DND-41 (cell line): Measurements from ENCODE around the gene CATSPER3.

Experiments used
- ATAC-seq: fragments of 200-7000 bp; cut with Tn5 transposase; 3 replicates; pipeline ENCODE4 v1.9.1; 2021; ENCODE audit warnings: low read depth; ENCODE audit not compliant: insufficient read depth
- DNase-seq: peaks from one replicate; pipeline ENCODE4 v3.0.0-alpha.2; 2020
- H2AFZ ChIP-seq: 2 replicates; pipeline ENCODE4 v1.6.0; 2012; ENCODE audit warnings: low read depth, low read length
- H3K27ac ChIP-seq: 2 replicates; pipeline ENCODE4 v1.5.1; 2012; ENCODE audit warnings: low read length, inconsistent platforms
- H3K27me3 ChIP-seq: fragments of 200-600 bp; sonication (generic); 2 replicates; pipeline ENCODE4 v1.6.0; 2012; ENCODE audit warnings: low read length, mild to moderate bottlenecking, inconsistent platforms; ENCODE audit not compliant: insufficient read depth, poor library complexity
- H3K36me3 ChIP-seq: 2 replicates; pipeline ENCODE4 v1.5.1; 2012; ENCODE audit warnings: low read length, inconsistent platforms; ENCODE audit not compliant: insufficient read depth
- H3K4me1 ChIP-seq: 2 replicates; pipeline ENCODE4 v1.5.1; 2012; ENCODE audit warnings: mild to moderate bottlenecking, low read length; ENCODE audit not compliant: insufficient read depth
- H3K4me2 ChIP-seq: 2 replicates; pipeline ENCODE4 v1.6.0; 2012; ENCODE audit warnings: mild to moderate bottlenecking, moderate library complexity, low read length, inconsistent platforms; ENCODE audit not compliant: insufficient read depth
- H3K4me3 ChIP-seq, 2 experiments: fragments of 200-600 bp in 1 of 2; shearing (Covaris generic) in 1 of 2; 2 replicates each; pipeline ENCODE4 v1.5.1; 2012 to 2016; ENCODE audit warnings: inconsistent platforms in 2 of 2, low read length in 2 of 2, mild to moderate bottlenecking in 2 of 2, low read depth in 1 of 2, moderate library complexity in 1 of 2
- H3K79me2 ChIP-seq: 2 replicates; pipeline ENCODE4 v1.6.0; 2012; ENCODE audit warnings: low read length, inconsistent platforms; ENCODE audit not compliant: insufficient read depth
- H3K9ac ChIP-seq: 2 replicates; pipeline ENCODE4 v1.6.0; 2012; ENCODE audit warnings: low read depth, mild to moderate bottlenecking, inconsistent platforms, low read length, moderate library complexity
- H3K9me3 ChIP-seq: 2 replicates; pipeline ENCODE4 v1.5.1; 2012; ENCODE audit warnings: low read length, moderate library complexity, mild to moderate bottlenecking, inconsistent platforms; ENCODE audit not compliant: insufficient read depth, severe bottlenecking
- H4K20me1 ChIP-seq: 2 replicates; pipeline ENCODE4 v1.6.0; 2012; ENCODE audit warnings: low read length; ENCODE audit not compliant: insufficient read depth
- EZH2 ChIP-seq: IDR thresholded peaks from 3 replicates; pipeline ENCODE4 v1.6.1; 2012; ENCODE audit warnings: borderline replicate concordance, low read depth, mild to moderate bottlenecking, moderate library complexity, low read length, inconsistent platforms; ENCODE audit not compliant: severe bottlenecking
- TF ChIP-seq, protein P1 (sequence below): IDR thresholded peaks from 2 replicates; pipeline ENCODE4 v1.5.1; 2012; ENCODE audit warnings: borderline replicate concordance, low read length, moderate library complexity, mild to moderate bottlenecking; ENCODE audit not compliant: poor library complexity, severe bottlenecking; ENCODE audit errors: extremely low read depth

The CATSPER3 gene

GRCh38 chr5:135042595-135042994 lies 74.9 kb downstream of the CATSPER3 start:
- no peaks in the 10 kb centered on the region for H4K20me1 ChIP-seq
- H2AFZ ChIP-seq, result no peak overlapping the region
- H3K9ac ChIP-seq, result no peak overlapping the region
- H3K27me3 ChIP-seq, result no peaks in the 10 kb centered on the region
- H3K79me2 ChIP-seq, result no peaks in the 10 kb centered on the region
- no peak overlapping the region for H3K27ac ChIP-seq
- H3K4me1 ChIP-seq, result no peaks in the 10 kb centered on the region
- DNase-seq (no peak), ATAC-seq (no peak)
- H3K4me2 ChIP-seq, result no peak overlapping the region
- no peaks in the 10 kb centered on the region for H3K36me3 ChIP-seq
- H3K9me3 ChIP-seq, result no peaks in the 10 kb centered on the region
- no peak overlapping the region for H3K4me3 ChIP-seq
- TF ChIP-seq, protein P1, sequence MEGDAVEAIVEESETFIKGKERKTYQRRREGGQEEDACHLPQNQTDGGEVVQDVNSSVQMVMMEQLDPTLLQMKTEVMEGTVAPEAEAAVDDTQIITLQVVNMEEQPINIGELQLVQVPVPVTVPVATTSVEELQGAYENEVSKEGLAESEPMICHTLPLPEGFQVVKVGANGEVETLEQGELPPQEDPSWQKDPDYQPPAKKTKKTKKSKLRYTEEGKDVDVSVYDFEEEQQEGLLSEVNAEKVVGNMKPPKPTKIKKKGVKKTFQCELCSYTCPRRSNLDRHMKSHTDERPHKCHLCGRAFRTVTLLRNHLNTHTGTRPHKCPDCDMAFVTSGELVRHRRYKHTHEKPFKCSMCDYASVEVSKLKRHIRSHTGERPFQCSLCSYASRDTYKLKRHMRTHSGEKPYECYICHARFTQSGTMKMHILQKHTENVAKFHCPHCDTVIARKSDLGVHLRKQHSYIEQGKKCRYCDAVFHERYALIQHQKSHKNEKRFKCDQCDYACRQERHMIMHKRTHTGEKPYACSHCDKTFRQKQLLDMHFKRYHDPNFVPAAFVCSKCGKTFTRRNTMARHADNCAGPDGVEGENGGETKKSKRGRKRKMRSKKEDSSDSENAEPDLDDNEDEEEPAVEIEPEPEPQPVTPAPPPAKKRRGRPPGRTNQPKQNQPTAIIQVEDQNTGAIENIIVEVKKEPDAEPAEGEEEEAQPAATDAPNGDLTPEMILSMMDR, result no peak
- TF ChIP-seq EZH2, result no peak

- no peaks in the 10 kb centered on the region for H3K27me3 ChIP-seq
- no peaks in the 10 kb centered on the region for H3K79me2 ChIP-seq
- H3K27ac ChIP-seq, result no peak overlapping the region
- no peaks in the 10 kb centered on the region for H3K36me3 ChIP-seq
- no peaks in the 10 kb centered on the region for H3K9me3 ChIP-seq
- no peak for ATAC-seq
- H3K4me2 ChIP-seq, result no peak overlapping the region
- H3K4me3 ChIP-seq, result no peak overlapping the region
- no peak for DNase-seq
- no peak overlapping the region for H2AFZ ChIP-seq
- no peaks in the 10 kb centered on the region for H3K4me1 ChIP-seq
- H3K9ac ChIP-seq, result no peak overlapping the region
- TF ChIP-seq EZH2, result no peak
- no peaks in the 10 kb centered on the region for H4K20me1 ChIP-seq
Observed at GRCh38 chr5:135045488-135045887, 77.8 kb downstream of the CATSPER3 start.

- ATAC-seq, result no peak
- H3K4me3 ChIP-seq, result no peak overlapping the region
- H2AFZ ChIP-seq, result no peak overlapping the region
- H4K20me1 ChIP-seq, result no peaks in the 10 kb centered on the region
- no peaks in the 10 kb centered on the region for H3K27me3 ChIP-seq
- H3K4me1 ChIP-seq, result no peaks in the 10 kb centered on the region
- H3K79me2 ChIP-seq, result no peaks in the 10 kb centered on the region
- no peak overlapping the region for H3K27ac ChIP-seq
- H3K9ac ChIP-seq, result no peak overlapping the region
- TF ChIP-seq EZH2, result no peak
- TF ChIP-seq, protein P1, result no peak
- no peak overlapping the region for H3K4me2 ChIP-seq
- H3K9me3 ChIP-seq, result no peaks in the 10 kb centered on the region
- DNase-seq, result no peak
- H3K36me3 ChIP-seq, result no peaks in the 10 kb centered on the region
Observed at GRCh38 chr5:135046661-135047346, 79.1 kb downstream of the CATSPER3 start.

DNA sequence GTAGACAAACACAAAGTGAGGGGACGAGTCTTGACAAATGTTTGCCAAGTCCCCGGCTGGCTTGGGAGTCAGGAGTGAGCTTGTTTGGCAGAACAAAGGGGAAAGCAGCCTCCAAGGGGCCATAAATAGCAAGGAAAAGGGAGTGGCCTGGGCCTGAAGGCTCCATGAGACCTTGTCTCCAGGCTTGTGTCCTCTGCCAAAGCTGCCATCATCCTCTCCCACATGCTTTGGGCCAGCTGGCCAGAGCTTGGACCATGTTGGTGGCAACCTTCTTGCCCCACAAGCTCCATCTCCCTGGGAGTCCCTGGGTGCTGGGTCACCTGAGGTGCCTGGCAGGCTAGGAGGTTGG lies 79.6 kb downstream of the CATSPER3 start:
- Histone ChIP-seq H3K4me3 (no peak overlapping the region), H2AFZ (no peak overlapping the region), H3K4me2 (no peak overlapping the region), H4K20me1 (no peaks in the 10 kb centered on the region), H3K79me2 (no peaks in the 10 kb centered on the region), H3K9me3 (no peaks in the 10 kb centered on the region), H3K36me3 (no peaks in the 10 kb centered on the region), H3K4me1 (no peaks in the 10 kb centered on the region), H3K27me3 (no peaks in the 10 kb centered on the region), H3K27ac (no peak overlapping the region), H3K9ac (no peak overlapping the region)
- no peak for TF ChIP-seq EZH2
- TF ChIP-seq, protein P1, result no peak
- DNase-seq (no peak), ATAC-seq (no peak)
